ENCODE measurements around the gene RCBTB2.
A peak's percentile ranks its signal among the peaks of the same experiment; 100 is the strongest.

The RCBTB2 gene

GRCh38 chr13:48578516-48579164 is 45.8 kb upstream of the RCBTB2 start:
- Mint-ChIP-seq H3K27ac (peak overlapping the region in 1 of 3 experiments; percentile 28), H3K4me1 (peaks cover 3% of the 10 kb centered on the region), H3K36me3 (ENCODE audit: low read depth) (no peaks in the 10 kb centered on the region), H3K27me3 (ENCODE audit: low read depth) (no peaks in the 10 kb centered on the region), H3K9me3 (no peaks in the 10 kb centered on the region), H3K4me3 (no peak overlapping the region)
- TF ChIP-seq CTCF (IDR thresholded peaks at IDR 0.05; ENCODE audit: unreplicated experiment in 3 of 3) = no peak

- Mint-ChIP-seq H3K36me3 (ENCODE audit: low read depth) (no peaks in the 10 kb centered on the region), H3K4me3 (no peak overlapping the region), H3K4me1 (peaks cover 14% of the 10 kb centered on the region), H3K27me3 (ENCODE audit: low read depth) (no peaks in the 10 kb centered on the region), H3K9me3 (no peaks in the 10 kb centered on the region), H3K27ac (no peak overlapping the region)
- TF ChIP-seq CTCF (IDR thresholded peaks at IDR 0.05; ENCODE audit: unreplicated experiment in 3 of 3) = no peak
Observed at GRCh38 chr13:48576448-48577010, 43.6 kb upstream of the RCBTB2 start.

DNA sequence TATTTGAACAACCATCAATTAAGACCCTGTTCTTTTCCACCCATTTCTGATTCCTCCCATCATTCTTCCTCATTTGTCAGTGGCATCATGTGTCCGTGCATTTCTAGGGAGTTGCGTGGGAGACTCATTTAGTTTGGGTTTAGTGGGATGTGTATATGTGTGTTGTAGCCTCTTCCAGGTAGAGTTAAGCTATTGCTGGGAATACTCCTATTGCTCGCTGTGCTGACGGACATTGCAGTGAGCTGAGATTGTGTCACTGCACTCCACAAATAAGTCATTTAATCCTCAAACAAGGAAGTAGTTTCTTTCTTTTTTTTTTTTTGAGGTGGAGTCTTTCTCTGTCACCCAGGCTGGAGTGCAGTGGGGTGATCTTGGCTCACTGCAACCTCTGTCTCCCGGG is 42.2 kb upstream of the RCBTB2 start:
- H3K4me1 Mint-ChIP-seq = peaks cover 24% of the 10 kb centered on the region
- TF ChIP-seq CTCF (IDR thresholded peaks at IDR 0.05; ENCODE audit: unreplicated experiment in 3 of 3) = no peak
- H3K36me3 Mint-ChIP-seq (ENCODE audit: low read depth) = no peaks in the 10 kb centered on the region
- no peaks in the 10 kb centered on the region for H3K27me3 Mint-ChIP-seq (ENCODE audit: low read depth)
- no peak overlapping the region for H3K27ac Mint-ChIP-seq
- H3K9me3 Mint-ChIP-seq = no peaks in the 10 kb centered on the region
- no peak overlapping the region for H3K4me3 Mint-ChIP-seq

GRCh38 chr13:48574041-48574796 is 41.3 kb upstream of the RCBTB2 start:
- H3K27ac Mint-ChIP-seq = peak overlapping the region; percentile 22 to 99 (median 82)
- TF ChIP-seq CTCF (IDR thresholded peaks at IDR 0.05; ENCODE audit: unreplicated experiment in 3 of 3) = no peak
- no peaks in the 10 kb centered on the region for H3K9me3 Mint-ChIP-seq
- no peaks in the 10 kb centered on the region for H3K27me3 Mint-ChIP-seq (ENCODE audit: low read depth)
- no peaks in the 10 kb centered on the region for H3K36me3 Mint-ChIP-seq (ENCODE audit: low read depth)
- peaks cover 32% of the 10 kb centered on the region for H3K4me1 Mint-ChIP-seq
- H3K4me3 Mint-ChIP-seq = no peak overlapping the region

DNA sequence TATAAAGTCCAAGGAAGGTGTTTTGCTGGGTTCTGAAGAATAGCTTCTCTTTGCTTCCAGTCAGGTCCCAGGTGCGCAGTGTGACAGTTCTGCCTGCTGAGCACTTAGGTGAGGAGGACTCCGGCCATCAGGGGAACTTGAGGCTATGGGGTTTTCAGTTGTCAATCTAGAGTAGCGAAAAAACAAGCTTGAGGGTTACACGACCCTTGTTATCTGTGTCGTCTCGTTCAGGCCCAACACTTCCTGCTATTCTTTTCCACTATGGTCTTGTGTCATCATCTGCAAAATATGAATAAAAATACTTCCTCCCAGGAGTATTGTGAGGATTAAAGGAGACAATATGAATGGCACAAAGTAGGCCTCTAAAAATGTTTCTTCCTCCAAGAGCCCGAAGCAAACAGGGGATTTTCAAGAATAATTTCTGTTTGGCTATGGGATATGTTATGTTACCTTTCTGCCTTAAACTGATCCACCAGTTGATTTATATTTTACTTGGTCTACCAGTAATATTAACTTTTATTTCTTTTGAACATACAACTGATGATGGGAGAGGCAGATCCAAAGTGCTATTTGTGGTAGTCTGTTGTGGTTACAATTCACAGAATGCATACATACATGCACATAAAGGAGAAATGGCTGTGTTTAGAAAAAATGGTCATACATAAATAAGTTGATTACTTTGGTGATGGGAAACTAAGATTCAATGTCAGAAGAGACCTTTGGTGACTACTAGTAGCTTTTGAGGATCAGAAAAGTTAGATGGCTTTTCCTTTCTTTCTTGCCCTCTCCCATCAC is 40.5 kb upstream of the RCBTB2 start:
- Mint-ChIP-seq H3K9me3 (no peaks in the 10 kb centered on the region), H3K4me3 (no peak overlapping the region), H3K4me1 (peaks cover 38% of the 10 kb centered on the region), H3K27me3 (ENCODE audit: low read depth) (peaks cover 2% of the 10 kb centered on the region), H3K27ac (peak overlapping the region; percentile 22 to 99 (median 82)), H3K36me3 (ENCODE audit: low read depth) (no peaks in the 10 kb centered on the region)
- TF ChIP-seq CTCF (IDR thresholded peaks at IDR 0.05; ENCODE audit: unreplicated experiment in 3 of 3) = no peak

Data from nephron (organoid).